GM12878 (cell line): ENCODE measurements around the gene KCNS3. TPM values are rescaled to one million over a fixed set of nuclear protein-coding genes. Genes with fewer than 3 reads are reported as not detected.

ENCODE experiments used
- ATAC-seq: fragments of 200-7000 bp; cut with Tn5 transposase; 3 replicates; pipeline ENCODE4 v1.9.1; 2020; ENCODE audit warnings: mild to moderate bottlenecking, moderate library complexity
- BruUV-seq: library from RNA; stranded (reverse); fragments of 400-500 nt; replicated peaks from 2 replicates; lab custom pipeline; 2021; lab: Mats Ljungman, UMichigan
- CTCF ChIA-PET: fragments of 300-600 bp; sonication (Branson Sonifier 250); formaldehyde crosslinking; extraction: SDS; loops from one replicate; lab custom pipeline; 2021; ENCODE audit warnings: inconsistent platforms; lab: Yijun Ruan, JAX
- POLR2A ChIA-PET: fragments of 350-600 bp; formaldehyde crosslinking; extraction: SDS; loops from one replicate; lab custom pipeline; 2021; ENCODE audit warnings: inconsistent platforms; lab: Charles Lee
- RAD21 ChIA-PET: fragments of 300-600 bp; sonication (Branson Sonifier 250); formaldehyde crosslinking; loops from one replicate; lab custom pipeline; 2023; ENCODE audit warnings: antibody characterized with exemption; ENCODE audit not compliant: unreplicated experiment; lab: Charles Lee
- SMC1A ChIA-PET: fragments of 300-600 bp; sonication (Branson Sonifier 250); formaldehyde crosslinking; loops from one replicate; lab custom pipeline; 2023; ENCODE audit not compliant: unreplicated experiment, uncharacterized antibody; lab: Charles Lee
- DNase-seq: peaks from one replicate; pipeline ENCODE4 v3.0.0-alpha.2; 2011; ENCODE audit warnings: low read depth, low spot score
- FAIRE-seq: peaks from 3 replicates; lab custom pipeline; 2011; peaks lifted over from hg19 to GRCh38; lab: Jason Lieb, UNC
- H2AFZ ChIP-seq: 2 replicates; pipeline ENCODE4 v1.6.0; 2011; ENCODE audit warnings: low read depth, low read length, control low read depth; ENCODE audit not compliant: control insufficient read depth
- H3K27ac ChIP-seq: 2 replicates; pipeline ENCODE4 v1.5.1; 2011; ENCODE audit warnings: control low read depth; ENCODE audit not compliant: control insufficient read depth, insufficient read depth
- H3K27me3 ChIP-seq, 2 experiments: replicated peaks in 1 of 2; 2 replicates each; pipeline versions ENCODE4 v1.6.0 to v1.6.1; 2011; ENCODE audit warnings: low read length in 1 of 2; ENCODE audit not compliant: control insufficient read depth in 2 of 2, insufficient read depth in 2 of 2
- H3K36me3 ChIP-seq, 2 experiments: 2 replicates each; pipeline ENCODE4 v1.5.1; 2011; ENCODE audit warnings: low read length in 1 of 2; ENCODE audit not compliant: control insufficient read depth in 2 of 2, insufficient read depth in 2 of 2
- H3K4me1 ChIP-seq: 2 replicates; pipeline ENCODE4 v1.6.1; 2011; ENCODE audit warnings: mild to moderate bottlenecking, low read length, moderate library complexity, mixed read lengths; ENCODE audit not compliant: control insufficient read depth, insufficient read depth
- H3K4me2 ChIP-seq: 2 replicates; pipeline ENCODE4 v1.6.0; 2011; ENCODE audit warnings: control low read depth; ENCODE audit not compliant: control insufficient read depth, insufficient read depth
- H3K4me3 ChIP-seq: fragments of 200-600 bp; sonication (generic); 2 replicates; pipeline ENCODE4 v1.5.1; 2016
- H3K79me2 ChIP-seq: 2 replicates; pipeline ENCODE4 v1.6.0; 2011; ENCODE audit warnings: low read length; ENCODE audit not compliant: control insufficient read depth, insufficient read depth
- H3K9ac ChIP-seq: 2 replicates; pipeline ENCODE4 v1.8.0; 2011; ENCODE audit warnings: low read length, control low read depth, mixed read lengths; ENCODE audit not compliant: control insufficient read depth, insufficient read depth
- H3K9me3 ChIP-seq: replicated peaks from 3 replicates; pipeline ENCODE4 v1.5.1; 2011; ENCODE audit warnings: mild to moderate bottlenecking, low read length; ENCODE audit not compliant: control insufficient read depth, insufficient read depth
- H4K20me1 ChIP-seq: 2 replicates; pipeline ENCODE4 v1.6.0; 2011; ENCODE audit not compliant: control insufficient read depth, insufficient read depth
- GABPA ChIP-seq: IDR thresholded peaks from 2 replicates; pipeline ENCODE4 v1.6.1; 2014; ENCODE audit warnings: antibody characterized with exemption, low read depth, mild to moderate bottlenecking, inconsistent platforms
- JUNB ChIP-seq: IDR thresholded peaks from 2 replicates; pipeline ENCODE4 v1.6.1; 2016; ENCODE audit warnings: antibody characterized with exemption, mild to moderate bottlenecking
- NR2C1 ChIP-seq: fragments of 450-650 bp; IDR thresholded peaks from 2 replicates; pipeline ENCODE4 v1.6.1; 2017; ENCODE audit warnings: antibody characterized with exemption, mild to moderate bottlenecking, moderate library complexity
- POLR2A ChIP-seq: IDR thresholded peaks from 2 replicates; pipeline ENCODE4 v1.6.1; 2011; ENCODE audit warnings: low read depth, mild to moderate bottlenecking, low read length
- POU2F2 ChIP-seq: IDR thresholded peaks from 3 replicates; pipeline ENCODE4 v1.6.1; 2011; ENCODE audit warnings: low read depth, mild to moderate bottlenecking, low read length, borderline replicate concordance
- RAD21 ChIP-seq: IDR thresholded peaks from 2 replicates; pipeline ENCODE4 v1.6.1; 2011; ENCODE audit warnings: mild to moderate bottlenecking, low read depth, low read length, moderate library complexity; ENCODE audit not compliant: insufficient read depth
- SKIL ChIP-seq: fragments of 450-650 bp; IDR thresholded peaks from 2 replicates; pipeline ENCODE4 v1.6.1; 2017; ENCODE audit warnings: mild to moderate bottlenecking, low read depth, inconsistent platforms; ENCODE audit not compliant: poor library complexity, severe bottlenecking
- SMAD1 ChIP-seq: fragments of 450-650 bp; IDR thresholded peaks from 2 replicates; pipeline ENCODE4 v1.6.1; 2018; ENCODE audit warnings: mild to moderate bottlenecking, low read depth; ENCODE audit not compliant: partially characterized antibody
- SMARCA5 ChIP-seq: fragments of 450-650 bp; IDR thresholded peaks from 2 replicates; pipeline ENCODE4 v1.6.1; 2017; ENCODE audit warnings: mild to moderate bottlenecking
- SPI1 ChIP-seq: IDR thresholded peaks from 2 replicates; pipeline ENCODE4 v1.6.1; 2011; ENCODE audit warnings: low read depth, mild to moderate bottlenecking, low read length, moderate library complexity, borderline replicate concordance; ENCODE audit not compliant: insufficient read depth
- SUPT20H ChIP-seq: IDR thresholded peaks from 2 replicates; pipeline ENCODE4 v1.6.1; 2011; ENCODE audit warnings: low read depth, mild to moderate bottlenecking, low read length, moderate library complexity, borderline replicate concordance; ENCODE audit not compliant: control insufficient read depth
- ZNF592 ChIP-seq: fragments of 450-650 bp; IDR thresholded peaks from 2 replicates; pipeline ENCODE4 v1.6.1; 2017; ENCODE audit warnings: mild to moderate bottlenecking, moderate library complexity
- WGBS: methylation state at CpG from one replicate; pipeline ENCODE4 v1.1.6; 2016; ENCODE audit warnings: low lambda C conversion rate; ENCODE audit not compliant: insufficient replicate concordance, insufficient coverage; ENCODE audit errors: missing lambda C conversion rate; 5-methylcytosine and 5-hydroxymethylcytosine counted together
- in situ Hi-C: fragments of 300-500 bp; cut with MboI; formaldehyde crosslinking; loops from 9 replicates; pipeline ENCODE4 v1.14.3; 2018; ENCODE audit warnings: mixed read lengths
- intact Hi-C: fragments of 100-400 bp; cut with micrococcal nuclease; formaldehyde crosslinking; loops from one replicate; pipeline ENCODE4 v1.14.2; 2022; ENCODE audit not compliant: unreplicated experiment
- polyA plus RNA-seq, 11 experiments: library from polyadenylated mRNA; depleted of rRNA in 4 of 11; unstranded in 6 of 11; stranded (reverse) in 5 of 11; fragments of >200 nt; fragmentation: Nextera tagmentation in 4 of 11; fragmentation: Illumina TruSeq in 1 of 11; extraction: Ambion mirVana in 4 of 11; extraction: Trizol in 1 of 11; gene quantifications; 1 replicate in 1 of 11; 2 replicates in 10 of 11; pipeline versions ENCODE4 v1.2.1 to v1.2.3, GENCODE V29; 2011 to 2016; ENCODE audit warnings: inconsistent platforms in 2 of 11, missing spikeins in 2 of 11, low read depth in 1 of 11
- total RNA-seq, 4 experiments: library from RNA; depleted of rRNA in 3 of 4; stranded (reverse); fragments of >200 nt in 3 of 4; fragmentation: Illumina TruSeq in 1 of 4; extraction: Trizol in 1 of 4; gene quantifications; 2 replicates each; pipeline versions ENCODE4 v1.2.1 to v1.2.3, GENCODE V29; 2013 to 2021

Gene KCNS3
- total and polyA plus RNA-seq, 10 of the 15 experiments (the other 5 are each of a cell fraction or from before 2014, with no cell fraction given) = not detected

DNA sequence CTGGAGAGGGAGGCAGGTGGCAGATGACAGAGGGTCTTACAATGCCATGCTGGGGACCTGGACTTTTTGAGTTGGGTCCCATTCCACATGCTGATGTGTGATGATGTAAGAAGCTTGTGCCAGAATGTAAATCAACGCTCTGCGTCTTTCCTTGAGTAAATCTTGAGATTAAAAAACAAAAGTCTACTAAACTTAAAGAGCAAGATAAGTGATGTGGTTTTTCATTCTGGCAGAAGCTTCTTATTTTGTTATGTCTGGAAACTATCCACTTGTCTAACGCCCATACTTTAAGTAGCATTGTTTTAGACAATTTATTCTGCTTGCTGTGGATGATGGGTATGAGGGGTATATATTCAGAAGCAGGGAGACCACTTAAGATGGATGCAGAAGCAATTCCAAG is 94.5 kb downstream of the KCNS3 start:
- no peaks in the 10 kb centered on the region for H3K4me1 ChIP-seq
- in situ Hi-C loops = no loop called here
- POLR2A ChIA-PET = no interaction called here
- CTCF ChIA-PET = no interaction called here
- DNase-seq = no peak
- RAD21 ChIA-PET = no interaction called here
- H3K79me2 ChIP-seq = no peaks in the 10 kb centered on the region
- FAIRE-seq = no peak
- H4K20me1 ChIP-seq = no peaks in the 10 kb centered on the region
- no peaks in the 10 kb centered on the region for H3K36me3 ChIP-seq
- 29% methylated on average over 3 of the region's 3 CpGs for WGBS
- ATAC-seq = no peak
- H3K9me3 ChIP-seq = no peaks in the 10 kb centered on the region
- no peak overlapping the region for H3K4me3 ChIP-seq
- H2AFZ ChIP-seq = no peak overlapping the region
- no TSS peak for BruUV-seq
- TF ChIP-seq GABPA (no peak), RAD21 (no peak), POLR2A (no peak), POU2F2 (no peak), SMARCA5 (no peak), NR2C1 (no peak), ZNF592 (no peak), SMAD1 (no peak), SUPT20H (no peak), JUNB (no peak), SKIL (no peak), SPI1 (no peak)
- H3K27ac ChIP-seq = no peak overlapping the region
- SMC1A ChIA-PET = no interaction called here
- intact Hi-C loops = no loop called here
- no peak overlapping the region for H3K4me2 ChIP-seq
- no peak overlapping the region for H3K9ac ChIP-seq
- H3K27me3 ChIP-seq = no peaks in the 10 kb centered on the region; a peak in 1 of 4 replicates
